ENCODE measurements around the gene ADGRA1. TPM values are rescaled to one million over a fixed set of nuclear protein-coding genes. Genes with fewer than 3 reads are reported as not detected.

ADGRA1 gene
- total and polyA plus RNA-seq, 10 of the 15 experiments (the other 5 are each of a cell fraction or from before 2014, with no cell fraction given), result not detected

GRCh38 chr10:133142523-133143199 is 54.9 kb downstream of the ADGRA1 start:
- DNase-seq (ENCODE audit: low read depth, low spot score) (no peak), ATAC-seq (no peak), FAIRE-seq (no peak)
- H3K4me3 ChIP-seq, result no peak overlapping the region
- no peaks in the 10 kb centered on the region for H3K27me3 ChIP-seq (replicated peaks in 1 of 2; ENCODE audit: control insufficient read depth in 2 of 2, insufficient read depth in 2 of 2, low read length in 1 of 2)
- H3K9me3 ChIP-seq (replicated peaks; ENCODE audit: control insufficient read depth, insufficient read depth, low read length), result no peaks in the 10 kb centered on the region
- ChIA-PET CTCF (interaction anchor here (0.7 to 1.7 kb wide), 2 partner anchors 9 to 238 kb away, joined by 3 to 4 read pairs; no protein-coding TSS in a partner anchor), SMC1A (ENCODE audit: uncharacterized antibody, unreplicated experiment) (interaction anchor here (1.1 kb wide), 1 partner anchor 165 kb away, joined by 3 read pairs; no protein-coding TSS in a partner anchor), POLR2A (no interaction called here), RAD21 (ENCODE audit: unreplicated experiment) (no interaction called here)
- H3K36me3 ChIP-seq (ENCODE audit: control insufficient read depth in 2 of 2, insufficient read depth in 2 of 2, low read length in 1 of 2), result no peaks in the 10 kb centered on the region
- intact Hi-C loops (cut with micrococcal nuclease; ENCODE audit: unreplicated experiment) (no loop called here), in situ Hi-C loops (cut with MboI) (loop anchor here (5.0 kb wide), 1 partner anchor 165 kb away; the partner anchor contains the start of genes TUBGCP2 and ZNF511)
- H3K4me2 ChIP-seq (ENCODE audit: control insufficient read depth, insufficient read depth), result no peak overlapping the region
- H3K27ac ChIP-seq (ENCODE audit: control insufficient read depth, insufficient read depth), result no peak overlapping the region
- no peak overlapping the region for H2AFZ ChIP-seq (ENCODE audit: control insufficient read depth, low read depth, low read length)
- no TSS peak for BruUV-seq (replicated peaks)
- no peak overlapping the region for H3K9ac ChIP-seq (ENCODE audit: control insufficient read depth, insufficient read depth, low read length)
- 44% methylated on average over 24 of the region's 24 CpGs for WGBS (ENCODE audit: insufficient coverage, insufficient replicate concordance, low lambda C conversion rate, missing lambda C conversion rate)
- no peaks in the 10 kb centered on the region for H4K20me1 ChIP-seq (ENCODE audit: control insufficient read depth, insufficient read depth)
- no peaks in the 10 kb centered on the region for H3K79me2 ChIP-seq (ENCODE audit: control insufficient read depth, insufficient read depth, low read length)
- no peaks in the 10 kb centered on the region for H3K4me1 ChIP-seq (ENCODE audit: control insufficient read depth, insufficient read depth, low read length)
- TF ChIP-seq MYB (IDR thresholded peaks at IDR 0.05; ENCODE audit: borderline replicate concordance, low read depth, low read length) (no peak), RBBP5 (conservative IDR thresholded peaks at IDR 0.05) (no peak), EGR1 (IDR thresholded peaks at IDR 0.05; ENCODE audit: borderline replicate concordance in 1 of 2, low read depth in 2 of 2, low read length in 2 of 2) (no peak), POLR2AphosphoS2 (IDR thresholded peaks at IDR 0.05; ENCODE audit: low read depth, low read length) (no peak), IRF4 (IDR thresholded peaks at IDR 0.05; ENCODE audit: low read depth, low read length) (no peak), LARP7 (IDR thresholded peaks at IDR 0.05) (no peak), HDAC2 (IDR thresholded peaks at IDR 0.05) (no peak), JUNB (IDR thresholded peaks at IDR 0.05) (no peak), RCOR1 (conservative IDR thresholded peaks at IDR 0.05; ENCODE audit: low read depth, low read length) (no peak), RUNX3 (IDR thresholded peaks at IDR 0.05; ENCODE audit: low read length) (no peak), SMAD1 (IDR thresholded peaks at IDR 0.05; ENCODE audit: low read depth, partially characterized antibody) (no peak), ZNF622 (IDR thresholded peaks at IDR 0.05) (no peak), NFYB (IDR thresholded peaks at IDR 0.05; ENCODE audit: insufficient read depth, low read depth, low read length) (no peak), BHLHE40 (IDR thresholded peaks at IDR 0.05; ENCODE audit: borderline replicate concordance in 1 of 2, low read depth in 2 of 2, low read length in 1 of 2) (no peak), RAD21 (IDR thresholded peaks at IDR 0.05; ENCODE audit: insufficient read depth, low read depth, low read length) (no peak), RELA (IDR thresholded peaks at IDR 0.05; ENCODE audit: borderline replicate concordance, partially characterized antibody) (no peak)
- TF ChIP-seq, protein P1, sequence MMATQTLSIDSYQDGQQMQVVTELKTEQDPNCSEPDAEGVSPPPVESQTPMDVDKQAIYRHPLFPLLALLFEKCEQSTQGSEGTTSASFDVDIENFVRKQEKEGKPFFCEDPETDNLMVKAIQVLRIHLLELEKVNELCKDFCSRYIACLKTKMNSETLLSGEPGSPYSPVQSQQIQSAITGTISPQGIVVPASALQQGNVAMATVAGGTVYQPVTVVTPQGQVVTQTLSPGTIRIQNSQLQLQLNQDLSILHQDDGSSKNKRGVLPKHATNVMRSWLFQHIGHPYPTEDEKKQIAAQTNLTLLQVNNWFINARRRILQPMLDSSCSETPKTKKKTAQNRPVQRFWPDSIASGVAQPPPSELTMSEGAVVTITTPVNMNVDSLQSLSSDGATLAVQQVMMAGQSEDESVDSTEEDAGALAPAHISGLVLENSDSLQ (IDR thresholded peaks at IDR 0.05), result no peak
- TF ChIP-seq, protein P2, sequence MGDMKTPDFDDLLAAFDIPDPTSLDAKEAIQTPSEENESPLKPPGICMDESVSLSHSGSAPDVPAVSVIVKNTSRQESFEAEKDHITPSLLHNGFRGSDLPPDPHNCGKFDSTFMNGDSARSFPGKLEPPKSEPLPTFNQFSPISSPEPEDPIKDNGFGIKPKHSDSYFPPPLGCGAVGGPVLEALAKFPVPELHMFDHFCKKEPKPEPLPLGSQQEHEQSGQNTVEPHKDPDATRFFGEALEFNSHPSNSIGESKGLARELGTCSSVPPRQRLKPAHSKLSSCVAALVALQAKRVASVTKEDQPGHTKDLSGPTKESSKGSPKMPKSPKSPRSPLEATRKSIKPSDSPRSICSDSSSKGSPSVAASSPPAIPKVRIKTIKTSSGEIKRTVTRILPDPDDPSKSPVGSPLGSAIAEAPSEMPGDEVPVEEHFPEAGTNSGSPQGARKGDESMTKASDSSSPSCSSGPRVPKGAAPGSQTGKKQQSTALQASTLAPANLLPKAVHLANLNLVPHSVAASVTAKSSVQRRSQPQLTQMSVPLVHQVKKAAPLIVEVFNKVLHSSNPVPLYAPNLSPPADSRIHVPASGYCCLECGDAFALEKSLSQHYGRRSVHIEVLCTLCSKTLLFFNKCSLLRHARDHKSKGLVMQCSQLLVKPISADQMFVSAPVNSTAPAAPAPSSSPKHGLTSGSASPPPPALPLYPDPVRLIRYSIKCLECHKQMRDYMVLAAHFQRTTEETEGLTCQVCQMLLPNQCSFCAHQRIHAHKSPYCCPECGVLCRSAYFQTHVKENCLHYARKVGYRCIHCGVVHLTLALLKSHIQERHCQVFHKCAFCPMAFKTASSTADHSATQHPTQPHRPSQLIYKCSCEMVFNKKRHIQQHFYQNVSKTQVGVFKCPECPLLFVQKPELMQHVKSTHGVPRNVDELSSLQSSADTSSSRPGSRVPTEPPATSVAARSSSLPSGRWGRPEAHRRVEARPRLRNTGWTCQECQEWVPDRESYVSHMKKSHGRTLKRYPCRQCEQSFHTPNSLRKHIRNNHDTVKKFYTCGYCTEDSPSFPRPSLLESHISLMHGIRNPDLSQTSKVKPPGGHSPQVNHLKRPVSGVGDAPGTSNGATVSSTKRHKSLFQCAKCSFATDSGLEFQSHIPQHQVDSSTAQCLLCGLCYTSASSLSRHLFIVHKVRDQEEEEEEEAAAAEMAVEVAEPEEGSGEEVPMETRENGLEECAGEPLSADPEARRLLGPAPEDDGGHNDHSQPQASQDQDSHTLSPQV (IDR thresholded peaks at IDR 0.05), result no peak
